ENCODE results near the gene ANKRD11. TPM values are rescaled to one million over a fixed set of nuclear protein-coding genes. Genes with fewer than 3 reads are reported as not detected.
"Not testable (repeated sequence)": the region's sequence is repeated elsewhere in the genome, so short reads cannot be mapped to it uniquely, and the experiment has no call there.

The ANKRD11 gene
- total RNA-seq, 2 donors from 2014 or later: 197 to 320 TPM

GRCh38 chr16:89364606-89365005 lies 125.8 kb downstream of the ANKRD11 start:
- no peak for ATAC-seq
- H3K4me3 Mint-ChIP-seq: peak overlapping the region; percentile 80

GRCh38 chr16:89363621-89364393 lies 126.6 kb downstream of the ANKRD11 start:
- DNase-seq (ENCODE audit: low spot score) (peak; percentile 75), ATAC-seq (peak; percentile 52 to 54)
- Mint-ChIP-seq H3K9me3 (no peaks in the 10 kb centered on the region), H3K4me3 (peak overlapping the region; percentile 80), H3K27me3 (no peaks in the 10 kb centered on the region), H3K4me1 (ENCODE audit: low read depth in 2 of 2) (peaks cover 80 to 90% of the 10 kb centered on the region in 2 donors), H3K36me3 (no peaks in the 10 kb centered on the region), H3K27ac (peak overlapping the region; percentile 69 to 87)

More at GRCh38 chr16:89364606-89365005, 125.8 kb downstream of the ANKRD11 start:
- DNase-seq (ENCODE audit: low spot score): no peak
- Mint-ChIP-seq H3K27me3 (no peaks in the 10 kb centered on the region), H3K27ac (peak overlapping the region; percentile 69 to 87), H3K36me3 (no peaks in the 10 kb centered on the region), H3K9me3 (no peaks in the 10 kb centered on the region), H3K4me1 (ENCODE audit: low read depth in 2 of 2) (peaks cover 81 to 88% of the 10 kb centered on the region in 2 donors)

GRCh38 chr16:89362540-89363223 lies 127.7 kb downstream of the ANKRD11 start:
- not testable (repeated sequence) for DNase-seq (ENCODE audit: low spot score)
- peaks cover 82 to 91% of the 10 kb centered on the region in 2 donors for H3K4me1 Mint-ChIP-seq (ENCODE audit: low read depth in 2 of 2)

GRCh38 chr16:89361751-89362539 lies 128.4 kb downstream of the ANKRD11 start:
- H3K27me3 Mint-ChIP-seq: no peaks in the 10 kb centered on the region
- H3K27ac Mint-ChIP-seq: peak overlapping the region; percentile 80 to 86
- DNase-seq (ENCODE audit: low spot score): peak; percentile 61
- no peaks in the 10 kb centered on the region for H3K36me3 Mint-ChIP-seq
- peak in 1 of 2 donors; percentile 18 for ATAC-seq
- H3K4me1 Mint-ChIP-seq (ENCODE audit: low read depth in 2 of 2): peaks cover 84 to 94% of the 10 kb centered on the region in 2 donors
- H3K4me3 Mint-ChIP-seq: peak overlapping the region; percentile 80
- no peaks in the 10 kb centered on the region for H3K9me3 Mint-ChIP-seq

More at GRCh38 chr16:89362540-89363223, 127.7 kb downstream of the ANKRD11 start:
- not testable (repeated sequence) for H3K9me3 Mint-ChIP-seq, H3K27me3 Mint-ChIP-seq, ATAC-seq, H3K36me3 Mint-ChIP-seq
- Mint-ChIP-seq H3K4me3 (peak overlapping the region; percentile 80), H3K27ac (peak overlapping the region; percentile 80 to 87)

GRCh38 chr16:89360760-89361435 lies 129.5 kb downstream of the ANKRD11 start:
- H3K9me3 Mint-ChIP-seq: no peaks in the 10 kb centered on the region
- peak overlapping the region; percentile 80 for H3K4me3 Mint-ChIP-seq
- DNase-seq (ENCODE audit: low spot score) (peak; percentile 92), ATAC-seq (peak; percentile 86 to 88)
- H3K27ac Mint-ChIP-seq: peak overlapping the region; percentile 80 to 86
- no peaks in the 10 kb centered on the region for H3K36me3 Mint-ChIP-seq
- H3K27me3 Mint-ChIP-seq: no peaks in the 10 kb centered on the region
- H3K4me1 Mint-ChIP-seq (ENCODE audit: low read depth in 2 of 2): peaks cover 76 to 86% of the 10 kb centered on the region in 2 donors

GRCh38 chr16:89359264-89360147 lies 130.9 kb downstream of the ANKRD11 start:
- peak; percentile 15 for DNase-seq (ENCODE audit: low spot score)
- H3K36me3 Mint-ChIP-seq: no peaks in the 10 kb centered on the region
- H3K9me3 Mint-ChIP-seq: no peaks in the 10 kb centered on the region
- no peak for ATAC-seq
- peak overlapping the region; percentile 80 to 86 for H3K27ac Mint-ChIP-seq
- peak overlapping the region; percentile 80 for H3K4me3 Mint-ChIP-seq
- no peaks in the 10 kb centered on the region for H3K27me3 Mint-ChIP-seq
- peaks cover 71 to 82% of the 10 kb centered on the region in 2 donors for H3K4me1 Mint-ChIP-seq (ENCODE audit: low read depth in 2 of 2)

- Mint-ChIP-seq H3K27ac (peak overlapping the region; percentile 80 to 88), H3K4me1 (ENCODE audit: low read depth in 2 of 2) (peaks cover 68 to 78% of the 10 kb centered on the region in 2 donors), H3K27me3 (no peaks in the 10 kb centered on the region), H3K9me3 (no peaks in the 10 kb centered on the region), H3K4me3 (peak overlapping the region; percentile 80), H3K36me3 (no peaks in the 10 kb centered on the region)
- peak; percentile 81 for DNase-seq (ENCODE audit: low spot score)
- ATAC-seq: peak; percentile 76 to 78
Observed at GRCh38 chr16:89358030-89359005, 132.0 kb downstream of the ANKRD11 start.

GRCh38 chr16:89357055-89357816 lies 133.1 kb downstream of the ANKRD11 start:
- peak overlapping the region; percentile 80 for H3K4me3 Mint-ChIP-seq
- no peaks in the 10 kb centered on the region for H3K27me3 Mint-ChIP-seq
- peaks cover 72 to 81% of the 10 kb centered on the region in 2 donors for H3K4me1 Mint-ChIP-seq (ENCODE audit: low read depth in 2 of 2)
- no peaks in the 10 kb centered on the region for H3K9me3 Mint-ChIP-seq
- ATAC-seq (no peak), DNase-seq (ENCODE audit: low spot score) (no peak)
- no peaks in the 10 kb centered on the region for H3K36me3 Mint-ChIP-seq
- peak overlapping the region; percentile 73 to 80 for H3K27ac Mint-ChIP-seq

- DNase-seq (ENCODE audit: low spot score): no peak
- no peaks in the 10 kb centered on the region for H3K36me3 Mint-ChIP-seq
- H3K4me1 Mint-ChIP-seq (ENCODE audit: low read depth in 2 of 2): peaks cover 72 to 81% of the 10 kb centered on the region in 2 donors
- no peak overlapping the region for H3K4me3 Mint-ChIP-seq
- no peak overlapping the region for H3K27ac Mint-ChIP-seq
- no peak for ATAC-seq
- no peaks in the 10 kb centered on the region for H3K9me3 Mint-ChIP-seq
- H3K27me3 Mint-ChIP-seq: no peaks in the 10 kb centered on the region
Observed at GRCh38 chr16:89355686-89356085, 134.7 kb downstream of the ANKRD11 start.

GRCh38 chr16:89355007-89355406 lies 135.4 kb downstream of the ANKRD11 start:
- ATAC-seq: no peak
- Mint-ChIP-seq H3K27ac (no peak overlapping the region), H3K27me3 (no peaks in the 10 kb centered on the region), H3K4me1 (ENCODE audit: low read depth in 2 of 2) (peaks cover 74 to 81% of the 10 kb centered on the region in 2 donors), H3K9me3 (no peaks in the 10 kb centered on the region), H3K4me3 (no peak overlapping the region), H3K36me3 (no peaks in the 10 kb centered on the region)
- DNase-seq (ENCODE audit: low spot score): no peak

GRCh38 chr16:89354325-89354724 lies 136.0 kb downstream of the ANKRD11 start:
- ATAC-seq: no peak
- Mint-ChIP-seq H3K36me3 (no peaks in the 10 kb centered on the region), H3K27me3 (no peaks in the 10 kb centered on the region), H3K9me3 (no peaks in the 10 kb centered on the region), H3K4me1 (ENCODE audit: low read depth in 2 of 2) (peaks cover 74 to 81% of the 10 kb centered on the region in 2 donors), H3K4me3 (no peak overlapping the region), H3K27ac (no peak overlapping the region)
- DNase-seq (ENCODE audit: low spot score): no peak

Measured in natural killer cell treated with Interleukin-12 subunit alpha and Interleukin-12 subunit beta and Interleukin-15 and Interleukin-18, amount 100 ng/mL, for 72 hours (primary cell).